Stimulated activated naive CD8-positive, alpha-beta T cell treated with anti-CD3 and anti-CD28 coated beads, Interleukin-15, Interleukin-2, amounts not matched to agents 100 ng/mL and 50 ng/mL, for 24 hours (primary cell): ENCODE results near the gene ATP1B2.

Source experiments
- H3K27ac Mint-ChIP-seq: one replicate; pipeline ENCODE4 v1.8.0; 2021; ENCODE audit warnings: mild to moderate bottlenecking, mixed read lengths
- H3K27me3 Mint-ChIP-seq: one replicate; pipeline ENCODE4 v1.8.0; 2021; ENCODE audit warnings: mixed read lengths
- H3K36me3 Mint-ChIP-seq: one replicate; pipeline ENCODE4 v1.8.0; 2021; ENCODE audit warnings: low read depth, mixed read lengths
- H3K4me1 Mint-ChIP-seq: one replicate; pipeline ENCODE4 v1.8.0; 2021; ENCODE audit warnings: low read depth, mixed read lengths
- H3K4me3 Mint-ChIP-seq: one replicate; pipeline ENCODE4 v1.8.0; 2021; ENCODE audit warnings: mild to moderate bottlenecking, mixed read lengths
- H3K9me3 Mint-ChIP-seq: one replicate; pipeline ENCODE4 v1.8.0; 2021; ENCODE audit warnings: mixed read lengths

The ATP1B2 gene

GRCh38 chr17:7705269-7706255 lies 54.8 kb downstream of the ATP1B2 start:
- H3K27ac Mint-ChIP-seq, result no peak overlapping the region
- H3K4me1 Mint-ChIP-seq, result peaks cover 30% of the 10 kb centered on the region
- H3K36me3 Mint-ChIP-seq, result peaks cover 28% of the 10 kb centered on the region
- no peaks in the 10 kb centered on the region for H3K9me3 Mint-ChIP-seq
- H3K27me3 Mint-ChIP-seq, result peaks cover 42% of the 10 kb centered on the region
- H3K4me3 Mint-ChIP-seq, result no peak overlapping the region

GRCh38 chr17:7706631-7707354 lies 56.1 kb downstream of the ATP1B2 start:
- H3K9me3 Mint-ChIP-seq, result no peaks in the 10 kb centered on the region
- peaks cover 37% of the 10 kb centered on the region for H3K4me1 Mint-ChIP-seq
- no peak overlapping the region for H3K27ac Mint-ChIP-seq
- peaks cover 52% of the 10 kb centered on the region for H3K27me3 Mint-ChIP-seq
- no peak overlapping the region for H3K4me3 Mint-ChIP-seq
- peaks cover 15% of the 10 kb centered on the region for H3K36me3 Mint-ChIP-seq
